Mononuclear cell (primary cell): ENCODE measurements around the gene TRAF2. TPM values are rescaled to one million over a fixed set of nuclear protein-coding genes. Genes with fewer than 3 reads are reported as not detected.

Experiments used
- H3K27me3 ChIP-seq: 2 replicates; pipeline ENCODE4 v1.6.0; 2011; ENCODE audit warnings: low read length, control low read depth; ENCODE audit not compliant: insufficient read depth
- H3K4me1 ChIP-seq: 2 replicates; pipeline ENCODE4 v1.5.1; 2011; ENCODE audit warnings: mild to moderate bottlenecking, low read length, control low read depth; ENCODE audit not compliant: insufficient read depth
- H3K4me3 ChIP-seq: 2 replicates; pipeline ENCODE4 v1.5.1; 2011; ENCODE audit warnings: mild to moderate bottlenecking, low read length, moderate library complexity
- H3K9me3 ChIP-seq: 2 replicates; pipeline ENCODE4 v1.5.1; 2011; ENCODE audit warnings: low read depth, mild to moderate bottlenecking, control low read depth, low read length
- total RNA-seq: library from RNA; depleted of rRNA; stranded (reverse); fragments of >200 nt; gene quantifications from one replicate; pipeline ENCODE4 v1.2.3, GENCODE V29; 2012

Gene TRAF2
- total RNA-seq, 1 donor: 6.4 TPM

DNA sequence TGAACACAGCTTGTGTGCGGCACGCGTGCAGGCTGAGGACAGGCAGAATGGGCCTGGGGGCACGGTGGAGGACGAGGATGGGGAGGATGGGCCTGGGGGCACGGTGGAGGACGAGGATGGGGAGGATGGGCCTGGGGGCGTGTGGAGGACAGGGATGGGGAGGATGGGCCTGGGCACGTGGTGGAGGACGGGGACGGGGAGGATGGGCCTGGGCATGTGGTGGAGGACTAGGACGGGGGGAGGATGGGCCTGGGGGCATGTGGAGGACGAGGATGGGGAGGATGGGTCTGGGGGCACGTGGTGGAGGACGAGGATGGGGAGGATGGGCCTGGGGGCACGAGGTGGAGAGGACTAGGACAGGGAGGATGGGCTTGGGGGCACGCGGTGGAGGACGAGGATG is 36.2 kb downstream of the TRAF2 start:
- Histone ChIP-seq H3K27me3 (no peaks in the 10 kb centered on the region), H3K4me3 (no peak overlapping the region), H3K9me3 (no peaks in the 10 kb centered on the region), H3K4me1 (no peaks in the 10 kb centered on the region)

GRCh38 chr9:136923881-136924280 is 37.6 kb downstream of the TRAF2 start:
- Histone ChIP-seq H3K27me3 (no peaks in the 10 kb centered on the region), H3K4me3 (no peak overlapping the region)

GRCh38 chr9:136925414-136926153 is 39.3 kb downstream of the TRAF2 start:
- Histone ChIP-seq H3K4me1 (no peaks in the 10 kb centered on the region), H3K9me3 (no peaks in the 10 kb centered on the region), H3K27me3 (no peaks in the 10 kb centered on the region), H3K4me3 (no peak overlapping the region)

More at GRCh38 chr9:136923881-136924280, 37.6 kb downstream of the TRAF2 start:
- no peaks in the 10 kb centered on the region for H3K9me3 ChIP-seq
- no peaks in the 10 kb centered on the region for H3K4me1 ChIP-seq

GRCh38 chr9:136926154-136926704 is 39.9 kb downstream of the TRAF2 start:
- H3K4me1 ChIP-seq: no peaks in the 10 kb centered on the region
- H3K4me3 ChIP-seq: no peak overlapping the region
- no peaks in the 10 kb centered on the region for H3K27me3 ChIP-seq
- H3K9me3 ChIP-seq: no peaks in the 10 kb centered on the region

- Histone ChIP-seq H3K4me1 (no peaks in the 10 kb centered on the region), H3K4me3 (no peak overlapping the region), H3K27me3 (no peaks in the 10 kb centered on the region), H3K9me3 (no peaks in the 10 kb centered on the region)
These were observed 40.4 kb downstream of the TRAF2 start for GRCh38 chr9:136926749-136927148.

DNA sequence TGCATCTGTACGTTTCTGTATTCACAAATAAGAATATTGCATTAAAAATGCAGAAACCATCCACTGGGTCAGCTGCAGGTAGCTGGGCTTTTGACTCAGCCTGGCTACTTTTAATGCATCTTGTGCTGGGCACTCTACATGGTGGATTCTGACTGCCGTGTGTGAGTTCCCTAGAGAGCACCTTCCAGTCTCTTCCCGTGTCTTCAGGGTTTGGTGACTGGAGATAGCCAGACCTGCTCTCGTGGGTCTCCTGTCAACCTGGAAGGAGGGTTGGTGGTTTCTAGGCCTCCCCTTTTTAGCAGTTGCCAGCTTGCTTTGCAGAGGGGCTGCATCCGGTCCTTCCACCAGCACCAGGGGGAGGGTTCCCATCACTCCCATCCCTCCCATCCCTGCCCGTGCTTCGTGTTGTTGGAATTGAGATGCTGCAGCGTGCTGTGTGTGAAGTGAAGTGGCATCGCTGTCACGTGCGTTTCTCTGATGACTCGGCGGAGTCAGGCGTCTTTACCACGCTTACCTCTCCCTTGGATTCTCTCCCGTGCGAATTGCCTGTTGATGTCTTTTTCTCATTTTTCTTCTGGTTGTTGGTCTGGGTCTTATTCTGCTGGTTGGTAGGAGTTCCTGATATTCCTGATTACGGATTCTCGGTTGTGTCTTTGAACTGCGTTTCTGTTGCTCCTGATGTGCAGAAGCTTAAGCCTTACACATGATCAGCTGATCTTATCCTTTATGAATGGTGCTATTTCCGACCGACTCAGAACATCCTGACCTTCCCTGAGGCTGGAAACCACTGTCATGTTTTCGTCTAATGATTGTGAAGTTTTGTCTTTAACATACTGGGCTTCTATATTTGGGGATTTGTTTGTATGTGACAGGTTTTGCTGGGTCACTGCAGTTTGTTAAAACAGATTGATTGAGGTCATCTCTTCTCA is 41.3 kb downstream of the TRAF2 start:
- no peaks in the 10 kb centered on the region for H3K4me1 ChIP-seq
- H3K4me3 ChIP-seq: no peak overlapping the region
- no peaks in the 10 kb centered on the region for H3K9me3 ChIP-seq
- H3K27me3 ChIP-seq: no peaks in the 10 kb centered on the region

GRCh38 chr9:136928591-136928990 is 42.3 kb downstream of the TRAF2 start:
- no peaks in the 10 kb centered on the region for H3K9me3 ChIP-seq
- H3K27me3 ChIP-seq: no peaks in the 10 kb centered on the region
- H3K4me1 ChIP-seq: no peaks in the 10 kb centered on the region
- H3K4me3 ChIP-seq: no peak overlapping the region

DNA sequence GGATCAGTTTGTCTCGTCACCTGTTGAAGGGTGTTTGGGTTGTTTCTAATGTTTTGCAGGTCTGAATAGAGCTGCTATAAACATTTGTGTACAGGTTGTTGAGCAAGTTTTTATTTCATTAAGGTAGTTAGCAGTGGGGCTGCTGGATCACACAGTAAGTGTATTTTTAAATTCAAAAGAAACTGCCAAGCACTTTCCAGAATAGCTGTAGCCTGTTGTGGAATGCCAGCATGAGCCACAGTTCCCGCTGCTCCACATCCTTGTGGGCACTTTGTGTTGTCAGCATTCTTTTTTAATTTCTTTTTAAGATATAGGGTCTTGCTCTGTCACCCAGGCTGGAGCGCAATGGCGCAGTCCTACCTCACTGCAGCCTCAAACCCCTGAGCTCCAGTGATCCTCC is 43.7 kb downstream of the TRAF2 start:
- no peaks in the 10 kb centered on the region for H3K27me3 ChIP-seq
- H3K9me3 ChIP-seq: no peaks in the 10 kb centered on the region
- H3K4me1 ChIP-seq: no peaks in the 10 kb centered on the region
- H3K4me3 ChIP-seq: no peak overlapping the region

DNA sequence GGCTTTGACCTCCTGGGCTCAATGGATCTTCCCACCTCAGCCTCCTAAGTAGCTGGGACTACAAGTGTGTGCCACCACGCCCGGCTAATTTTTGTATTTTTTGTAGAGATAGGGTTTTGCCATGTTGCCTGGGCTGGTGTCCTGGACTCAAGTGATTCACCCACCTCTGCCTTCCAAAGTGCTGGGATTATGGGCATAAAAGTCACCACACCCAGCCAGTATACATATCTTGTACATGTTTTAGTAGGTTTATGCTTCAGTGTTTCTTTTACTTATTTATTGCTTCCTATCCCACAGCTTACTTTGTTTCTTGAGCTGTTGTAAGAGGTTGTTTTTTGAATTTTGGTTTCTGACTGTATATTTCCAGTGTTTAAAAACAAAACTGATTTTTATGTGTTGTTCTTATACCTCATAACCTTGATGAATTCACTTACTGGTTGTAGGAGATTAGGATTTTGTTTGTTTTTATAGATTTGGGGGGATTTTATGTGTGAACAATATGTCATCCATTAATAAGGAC is 45.4 kb downstream of the TRAF2 start:
- no peaks in the 10 kb centered on the region for H3K9me3 ChIP-seq
- H3K4me1 ChIP-seq: no peaks in the 10 kb centered on the region
- no peaks in the 10 kb centered on the region for H3K27me3 ChIP-seq
- H3K4me3 ChIP-seq: no peak overlapping the region

DNA sequence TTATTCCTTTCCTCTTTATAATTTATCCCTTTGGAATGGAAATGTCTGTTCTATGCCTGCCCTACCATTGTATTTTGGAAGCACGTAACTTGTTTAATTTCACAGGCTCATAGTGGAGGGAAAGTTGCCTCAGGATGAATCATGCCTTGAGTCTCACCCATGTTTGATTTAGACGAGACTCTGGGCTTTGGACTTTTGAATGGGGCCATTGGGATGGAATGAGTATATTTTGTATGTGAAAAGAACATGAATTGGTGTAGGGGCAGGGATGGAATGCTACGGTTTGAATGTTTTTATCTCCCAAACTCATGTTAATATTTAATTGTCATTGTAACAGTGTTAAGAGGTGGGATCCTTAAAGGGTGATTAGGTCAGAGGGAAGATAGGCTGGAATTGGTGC is 48.0 kb downstream of the TRAF2 start:
- Histone ChIP-seq H3K4me3 (no peak overlapping the region), H3K4me1 (no peaks in the 10 kb centered on the region), H3K9me3 (no peaks in the 10 kb centered on the region), H3K27me3 (no peaks in the 10 kb centered on the region)

GRCh38 chr9:136935651-136936050 is 49.3 kb downstream of the TRAF2 start:
- no peaks in the 10 kb centered on the region for H3K27me3 ChIP-seq
- H3K4me3 ChIP-seq: no peak overlapping the region
- no peaks in the 10 kb centered on the region for H3K4me1 ChIP-seq
- H3K9me3 ChIP-seq: no peaks in the 10 kb centered on the region

DNA sequence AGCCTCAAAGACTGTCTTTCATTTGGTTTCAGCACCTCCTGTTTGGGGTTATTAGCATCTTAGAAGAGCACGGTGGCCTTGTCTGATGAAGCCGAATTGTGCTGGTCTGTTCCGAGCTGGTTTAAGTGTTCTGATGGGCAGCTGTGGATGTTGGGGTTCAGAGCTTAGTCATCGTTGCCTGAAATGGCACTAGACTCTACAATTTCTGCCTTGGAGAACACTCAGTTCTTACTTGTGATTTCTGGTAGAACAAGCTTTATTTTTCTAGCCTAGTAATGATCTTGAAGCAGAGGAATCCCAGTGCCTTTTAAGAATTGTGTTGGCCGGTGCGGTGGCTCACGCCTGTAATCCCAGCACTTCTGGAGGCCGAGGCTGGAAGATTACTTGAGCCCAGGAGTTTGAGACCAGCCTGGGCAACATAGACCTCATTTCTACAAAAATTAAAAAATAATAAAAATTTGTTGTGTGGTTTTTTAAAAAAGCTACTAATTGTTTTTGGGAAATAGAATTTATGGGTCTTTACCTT is 50.4 kb downstream of the TRAF2 start:
- no peaks in the 10 kb centered on the region for H3K9me3 ChIP-seq
- H3K4me3 ChIP-seq: no peak overlapping the region
- no peaks in the 10 kb centered on the region for H3K4me1 ChIP-seq
- no peaks in the 10 kb centered on the region for H3K27me3 ChIP-seq

GRCh38 chr9:136937186-136938001 is 51.1 kb downstream of the TRAF2 start:
- no peak overlapping the region for H3K4me3 ChIP-seq
- H3K27me3 ChIP-seq: no peaks in the 10 kb centered on the region
- H3K9me3 ChIP-seq: no peaks in the 10 kb centered on the region
- no peaks in the 10 kb centered on the region for H3K4me1 ChIP-seq

DNA sequence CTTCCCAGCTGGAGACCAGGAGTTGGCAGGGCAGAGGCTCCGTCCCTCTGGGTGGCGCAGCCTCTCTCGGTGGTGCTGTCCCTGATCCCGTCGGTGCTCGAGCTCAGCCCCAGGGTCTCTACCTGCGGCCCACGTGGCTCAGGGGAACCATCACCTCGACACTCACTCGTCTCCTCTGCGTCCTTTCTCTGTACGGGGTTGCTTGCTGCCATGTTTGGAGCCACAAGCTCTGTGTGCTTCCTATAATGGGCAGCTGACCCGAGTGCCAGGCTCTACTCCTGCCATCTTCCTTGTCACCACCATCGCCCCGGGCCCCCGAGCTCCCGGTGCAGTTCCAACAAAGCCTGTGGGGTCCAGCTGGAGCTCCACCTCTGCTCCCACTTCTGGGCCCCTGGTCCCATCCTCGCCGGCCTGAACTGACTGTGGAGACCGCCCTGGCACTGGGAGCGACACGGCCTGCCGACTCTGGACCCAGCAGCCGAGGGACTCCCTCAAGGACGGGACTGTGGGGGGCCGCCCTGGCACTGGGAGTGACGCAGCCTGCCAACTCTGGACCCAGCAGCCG is 53.2 kb downstream of the TRAF2 start:
- H3K9me3 ChIP-seq: no peaks in the 10 kb centered on the region
- no peak overlapping the region for H3K4me3 ChIP-seq
- H3K27me3 ChIP-seq: no peaks in the 10 kb centered on the region
- peaks cover 9% of the 10 kb centered on the region for H3K4me1 ChIP-seq
